ENCODE results near the gene TICAM1.
"Not testable (repeated sequence)": the region's sequence is repeated elsewhere in the genome, so short reads cannot be mapped to it uniquely, and the experiment has no call there.

TICAM1 gene

DNA sequence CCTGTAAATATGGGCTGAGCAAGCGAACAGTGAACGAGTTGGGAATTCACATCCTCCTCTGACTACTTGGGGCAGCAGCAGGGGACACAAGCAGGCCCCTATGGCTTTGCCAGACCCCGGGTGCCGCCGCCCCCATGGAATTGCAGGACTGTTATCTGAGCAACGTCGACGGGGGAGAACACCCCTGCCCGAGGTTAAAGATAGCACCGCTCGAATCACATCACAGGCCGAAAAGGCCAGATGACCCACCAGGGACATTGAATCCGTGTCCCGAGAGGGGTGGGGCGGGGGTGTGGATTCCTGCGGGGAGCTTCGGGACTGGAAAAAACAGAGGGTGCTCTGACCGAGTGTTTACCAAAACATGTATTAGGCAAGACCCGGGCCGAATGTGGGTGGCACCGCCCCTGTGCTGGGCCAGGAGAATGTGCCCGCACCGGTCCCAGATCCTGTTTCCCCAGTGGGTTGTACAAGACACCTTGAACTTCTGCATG, 30.9 kb downstream of the TICAM1 start:
- no peak overlapping the region for H2BK5ac ChIP-seq (ENCODE audit: low read length)
- H3K56ac ChIP-seq (ENCODE audit: low read length) = no peak overlapping the region
- no peak overlapping the region for H4K8ac ChIP-seq (ENCODE audit: low read depth, low read length)
- H4K5ac ChIP-seq (ENCODE audit: low read length) = no peak overlapping the region
- H3K18ac ChIP-seq (ENCODE audit: low read length) = no peak overlapping the region
- H3K4ac ChIP-seq (ENCODE audit: low read depth, low read length) = no peak overlapping the region
- DNase-seq = no peak
- no peak overlapping the region for H2BK15ac ChIP-seq (replicated peaks; ENCODE audit: low read depth)
- no peak overlapping the region for H3K27ac ChIP-seq (ENCODE audit: low read depth, low read length)
- H3K4me1 ChIP-seq (ENCODE audit: control insufficient read depth, low read depth, low read length) = no peaks in the 10 kb centered on the region
- H3K79me2 ChIP-seq (ENCODE audit: control insufficient read depth, insufficient read depth, low read length) = peaks cover 3% of the 10 kb centered on the region
- H3K4me3 ChIP-seq (ENCODE audit: low read length) = no peak overlapping the region
- no peak overlapping the region for H2AK5ac ChIP-seq (ENCODE audit: low read length)
- H3K23ac ChIP-seq (ENCODE audit: low read length) = no peak overlapping the region
- no CpG with 5 or more reads among the region's 23 CpGs for WGBS (ENCODE audit: extremely low coverage, insufficient coverage, low lambda C conversion rate)
- no peak overlapping the region for H2BK120ac ChIP-seq (ENCODE audit: low read depth, low read length)
- H3K36me3 ChIP-seq (ENCODE audit: control insufficient read depth, insufficient read depth, low read length) = peaks cover 2% of the 10 kb centered on the region
- H3K9ac ChIP-seq (ENCODE audit: low read length) = no peak overlapping the region
- H3K27me3 ChIP-seq (ENCODE audit: insufficient read depth, low read length, poor library complexity) = no peaks in the 10 kb centered on the region
- H3K79me1 ChIP-seq (ENCODE audit: low read length) = peaks cover 3% of the 10 kb centered on the region
- no peak overlapping the region for H3K4me2 ChIP-seq (ENCODE audit: low read length)

- H3K36me3 ChIP-seq (ENCODE audit: control insufficient read depth, insufficient read depth, low read length) = peaks cover 4% of the 10 kb centered on the region
- H3K4ac ChIP-seq (ENCODE audit: low read depth, low read length) = no peak overlapping the region
- no peak overlapping the region for H4K8ac ChIP-seq (ENCODE audit: low read depth, low read length)
- H3K9ac ChIP-seq (ENCODE audit: low read length) = no peak overlapping the region
- H2AK5ac ChIP-seq (ENCODE audit: low read length) = no peak overlapping the region
- H2BK15ac ChIP-seq (replicated peaks; ENCODE audit: low read depth) = no peak overlapping the region
- H3K27me3 ChIP-seq (ENCODE audit: insufficient read depth, low read length, poor library complexity) = no peaks in the 10 kb centered on the region
- H3K4me1 ChIP-seq (ENCODE audit: control insufficient read depth, low read depth, low read length) = no peaks in the 10 kb centered on the region
- H3K18ac ChIP-seq (ENCODE audit: low read length) = no peak overlapping the region
- H2BK120ac ChIP-seq (ENCODE audit: low read depth, low read length) = no peak overlapping the region
- H3K4me2 ChIP-seq (ENCODE audit: low read length) = no peak overlapping the region
- peaks cover 36% of the 10 kb centered on the region for H3K79me2 ChIP-seq (ENCODE audit: control insufficient read depth, insufficient read depth, low read length)
- H3K56ac ChIP-seq (ENCODE audit: low read length) = no peak overlapping the region
- H4K5ac ChIP-seq (ENCODE audit: low read length) = no peak overlapping the region
- no peak overlapping the region for H3K27ac ChIP-seq (ENCODE audit: low read depth, low read length)
- no CpG with 5 or more reads among the region's 9 CpGs for WGBS (ENCODE audit: extremely low coverage, insufficient coverage, low lambda C conversion rate)
- no peak overlapping the region for H3K4me3 ChIP-seq (ENCODE audit: low read length)
- H3K79me1 ChIP-seq (ENCODE audit: low read length) = peaks cover 8% of the 10 kb centered on the region
- DNase-seq = no peak
- no peak overlapping the region for H3K23ac ChIP-seq (ENCODE audit: low read length)
- H2BK5ac ChIP-seq (ENCODE audit: low read length) = no peak overlapping the region
Measured at GRCh38 chr19:4795400-4795799, 36.1 kb downstream of the TICAM1 start.

DNA sequence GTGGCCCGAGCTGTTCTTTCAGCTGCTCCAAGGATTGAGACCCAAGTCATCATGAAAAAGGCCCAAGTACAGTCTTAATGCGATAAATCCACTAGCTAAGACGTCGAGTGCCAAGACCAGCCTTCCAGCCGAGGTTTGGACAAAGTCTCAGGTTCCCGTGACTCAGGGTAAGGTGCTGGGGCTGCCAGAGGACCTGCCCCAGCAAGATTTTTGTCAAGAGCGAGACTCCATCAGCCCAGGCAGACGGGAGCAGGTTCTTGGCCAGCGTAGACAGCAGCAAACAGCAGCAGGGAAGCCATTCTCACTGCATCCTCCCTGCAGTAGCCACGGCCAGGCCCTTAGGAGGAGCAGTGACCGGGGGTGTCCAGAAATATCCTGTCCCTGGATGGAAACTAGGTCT, 36.5 kb downstream of the TICAM1 start:
- Histone ChIP-seq H3K56ac (ENCODE audit: low read length) (no peak overlapping the region), H3K4me1 (ENCODE audit: control insufficient read depth, low read depth, low read length) (no peaks in the 10 kb centered on the region), H3K4me2 (ENCODE audit: low read length) (no peak overlapping the region), H3K27me3 (ENCODE audit: insufficient read depth, low read length, poor library complexity) (no peaks in the 10 kb centered on the region), H3K4me3 (ENCODE audit: low read length) (no peak overlapping the region), H4K5ac (ENCODE audit: low read length) (no peak overlapping the region), H3K36me3 (ENCODE audit: control insufficient read depth, insufficient read depth, low read length) (peaks cover 4% of the 10 kb centered on the region), H2BK15ac (replicated peaks; ENCODE audit: low read depth) (no peak overlapping the region), H3K18ac (ENCODE audit: low read length) (no peak overlapping the region), H3K79me1 (ENCODE audit: low read length) (peaks cover 8% of the 10 kb centered on the region), H2AK5ac (ENCODE audit: low read length) (no peak overlapping the region), H3K9ac (ENCODE audit: low read length) (no peak overlapping the region), H3K27ac (ENCODE audit: low read depth, low read length) (no peak overlapping the region), H4K8ac (ENCODE audit: low read depth, low read length) (no peak overlapping the region), H3K4ac (ENCODE audit: low read depth, low read length) (no peak overlapping the region), H3K23ac (ENCODE audit: low read length) (no peak overlapping the region), H2BK5ac (ENCODE audit: low read length) (no peak overlapping the region), H3K79me2 (ENCODE audit: control insufficient read depth, insufficient read depth, low read length) (peaks cover 36% of the 10 kb centered on the region), H2BK120ac (ENCODE audit: low read depth, low read length) (no peak overlapping the region)
- no CpG with 5 or more reads among the region's 11 CpGs for WGBS (ENCODE audit: extremely low coverage, insufficient coverage, low lambda C conversion rate)
- DNase-seq = no peak

DNA sequence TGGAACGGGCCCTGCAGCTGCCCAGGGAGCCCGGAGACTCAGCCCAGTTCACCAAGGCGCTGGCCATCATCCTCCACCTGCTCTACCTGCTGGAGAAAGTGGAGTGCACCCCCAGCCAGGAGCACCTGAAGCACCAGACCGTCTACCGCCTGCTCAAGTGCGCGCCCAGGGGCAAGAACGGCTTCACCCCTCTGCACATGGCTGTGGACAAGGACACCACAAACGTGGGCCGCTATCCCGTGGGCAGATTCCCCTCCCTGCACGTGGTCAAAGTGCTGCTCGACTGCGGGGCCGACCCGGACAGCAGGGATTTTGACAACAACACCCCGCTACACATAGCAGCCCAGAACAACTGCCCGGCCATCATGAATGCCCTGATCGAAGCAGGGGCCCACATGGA, 38.2 kb downstream of the TICAM1 start:
- H3K27ac ChIP-seq (ENCODE audit: low read depth, low read length); H3K4me3 ChIP-seq (ENCODE audit: low read length); H3K56ac ChIP-seq (ENCODE audit: low read length); H3K9ac ChIP-seq (ENCODE audit: low read length); H2BK15ac ChIP-seq (replicated peaks; ENCODE audit: low read depth); H3K4me2 ChIP-seq (ENCODE audit: low read length); H2AK5ac ChIP-seq (ENCODE audit: low read length); DNase-seq; H3K18ac ChIP-seq (ENCODE audit: low read length); H3K27me3 ChIP-seq (ENCODE audit: insufficient read depth, low read length, poor library complexity); H2BK5ac ChIP-seq (ENCODE audit: low read length); H3K36me3 ChIP-seq (ENCODE audit: control insufficient read depth, insufficient read depth, low read length); H4K8ac ChIP-seq (ENCODE audit: low read depth, low read length); H3K23ac ChIP-seq (ENCODE audit: low read length); H3K4ac ChIP-seq (ENCODE audit: low read depth, low read length); H3K4me1 ChIP-seq (ENCODE audit: control insufficient read depth, low read depth, low read length); H3K79me1 ChIP-seq (ENCODE audit: low read length); H4K5ac ChIP-seq (ENCODE audit: low read length); H2BK120ac ChIP-seq (ENCODE audit: low read depth, low read length): not testable (repeated sequence)
- peaks cover 36% of the 10 kb centered on the region for H3K79me2 ChIP-seq (ENCODE audit: control insufficient read depth, insufficient read depth, low read length)
- WGBS (ENCODE audit: extremely low coverage, insufficient coverage, low lambda C conversion rate) = no CpG with 5 or more reads among the region's 19 CpGs

- H4K5ac ChIP-seq (ENCODE audit: low read length); DNase-seq: not testable (repeated sequence)
Measured at GRCh38 chr19:4792866-4793195, 38.7 kb downstream of the TICAM1 start.

More at GRCh38 chr19:4792866-4793195, 38.7 kb downstream of the TICAM1 start:
- not testable (repeated sequence) for H3K56ac ChIP-seq (ENCODE audit: low read length); H3K27me3 ChIP-seq (ENCODE audit: insufficient read depth, low read length, poor library complexity); H2BK120ac ChIP-seq (ENCODE audit: low read depth, low read length); H2BK5ac ChIP-seq (ENCODE audit: low read length); H3K4me3 ChIP-seq (ENCODE audit: low read length); H3K9ac ChIP-seq (ENCODE audit: low read length); H3K4me2 ChIP-seq (ENCODE audit: low read length); H2BK15ac ChIP-seq (replicated peaks; ENCODE audit: low read depth); H3K4me1 ChIP-seq (ENCODE audit: control insufficient read depth, low read depth, low read length); H4K8ac ChIP-seq (ENCODE audit: low read depth, low read length); H3K27ac ChIP-seq (ENCODE audit: low read depth, low read length); H3K4ac ChIP-seq (ENCODE audit: low read depth, low read length); H3K79me1 ChIP-seq (ENCODE audit: low read length); H3K23ac ChIP-seq (ENCODE audit: low read length); H2AK5ac ChIP-seq (ENCODE audit: low read length); H3K36me3 ChIP-seq (ENCODE audit: control insufficient read depth, insufficient read depth, low read length); H3K18ac ChIP-seq (ENCODE audit: low read length)
- WGBS (ENCODE audit: extremely low coverage, insufficient coverage, low lambda C conversion rate) = no CpG with 5 or more reads among the region's 24 CpGs
- peaks cover 36% of the 10 kb centered on the region for H3K79me2 ChIP-seq (ENCODE audit: control insufficient read depth, insufficient read depth, low read length)
